ENCODE results near the gene GRN. TPM values are rescaled to one million over a fixed set of nuclear protein-coding genes. Genes with fewer than 3 reads are reported as not detected.
A peak's percentile ranks its signal among the peaks of the same experiment; 100 is the strongest.

Gene GRN
- total and polyA plus RNA-seq, 2 of the 13 experiments (the other 11 are each of a cell fraction or from before 2014, with no cell fraction given): 86.6 to 143 TPM

DNA sequence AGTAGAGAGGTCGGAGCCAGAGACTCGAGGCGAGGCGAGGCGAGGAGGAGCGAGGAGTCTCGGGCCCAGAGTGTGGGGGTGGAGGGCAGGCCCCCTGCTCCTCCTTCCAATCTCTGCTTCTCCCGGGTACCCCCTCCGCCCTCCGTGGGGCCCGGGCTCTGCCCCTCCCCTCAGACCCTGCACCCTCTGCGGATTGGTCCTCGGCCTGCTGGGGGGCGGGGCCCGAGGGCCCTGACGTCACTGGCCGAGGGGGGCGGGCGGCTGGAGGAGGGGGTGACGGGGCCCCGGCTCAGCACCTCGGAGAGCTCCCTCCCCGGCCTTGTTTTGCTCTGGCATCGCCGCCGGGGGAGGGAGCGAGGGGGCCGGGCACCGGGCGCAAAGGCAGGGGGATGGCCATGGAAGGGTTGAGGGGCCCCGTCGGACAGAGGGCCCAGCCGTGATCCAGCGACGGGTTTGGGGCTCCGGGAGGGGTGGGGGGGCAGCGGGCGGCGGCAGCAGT lies 36.7 kb upstream of the GRN start, which contains the start of gene RUNDC3A (continued):
- peak; percentile 44; the same call in 1 of the 2 replicates for TF ChIP-seq ZNF644 (CRISPR knock-in tag; IDR thresholded peaks at IDR 0.05; ENCODE audit: low read depth)
- 0 out of 2 replicates have a peak, but pooled peaks have one; percentile 59 for TF ChIP-seq KLF12 (CRISPR knock-in tag; IDR thresholded peaks at IDR 0.05; ENCODE audit: borderline replicate concordance)
- TF ChIP-seq PHF21A (CRISPR knock-in tag; IDR thresholded peaks at IDR 0.05): no peak
- TF ChIP-seq ZNF510 (CRISPR knock-in tag; IDR thresholded peaks at IDR 0.05; ENCODE audit: low read depth): no peak
- peak; percentile 92 for TF ChIP-seq ZFP90 (CRISPR knock-in tag; IDR thresholded peaks at IDR 0.05; ENCODE audit: borderline replicate concordance)
- TF ChIP-seq, protein P1, sequence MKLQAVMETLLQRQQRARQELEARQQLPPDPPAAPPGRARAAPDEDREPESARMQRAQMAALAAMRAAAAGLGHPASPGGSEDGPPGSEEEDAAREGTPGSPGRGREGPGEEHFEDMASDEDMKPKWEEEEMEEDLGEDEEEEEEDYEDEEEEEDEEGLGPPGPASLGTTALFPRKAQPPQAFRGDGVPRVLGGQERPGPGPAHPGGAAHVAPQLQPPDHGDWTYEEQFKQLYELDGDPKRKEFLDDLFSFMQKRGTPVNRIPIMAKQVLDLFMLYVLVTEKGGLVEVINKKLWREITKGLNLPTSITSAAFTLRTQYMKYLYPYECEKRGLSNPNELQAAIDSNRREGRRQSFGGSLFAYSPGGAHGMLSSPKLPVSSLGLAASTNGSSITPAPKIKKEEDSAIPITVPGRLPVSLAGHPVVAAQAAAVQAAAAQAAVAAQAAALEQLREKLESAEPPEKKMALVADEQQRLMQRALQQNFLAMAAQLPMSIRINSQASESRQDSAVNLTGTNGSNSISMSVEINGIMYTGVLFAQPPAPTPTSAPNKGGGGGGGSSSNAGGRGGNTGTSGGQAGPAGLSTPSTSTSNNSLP (IDR thresholded peaks at IDR 0.05; ENCODE audit: low read depth, low read length): no peak
- TF ChIP-seq ZNF615 (CRISPR knock-in tag; IDR thresholded peaks at IDR 0.05; ENCODE audit: borderline replicate concordance): no peak
- no peak for TF ChIP-seq SCMH1 (CRISPR knock-in tag; IDR thresholded peaks at IDR 0.05; ENCODE audit: borderline replicate concordance)
- TF ChIP-seq THAP9 (CRISPR knock-in tag; IDR thresholded peaks at IDR 0.05; ENCODE audit: borderline replicate concordance): peak; percentile 34; the same call in 1 of the 2 replicates
- TF ChIP-seq, protein P2, sequence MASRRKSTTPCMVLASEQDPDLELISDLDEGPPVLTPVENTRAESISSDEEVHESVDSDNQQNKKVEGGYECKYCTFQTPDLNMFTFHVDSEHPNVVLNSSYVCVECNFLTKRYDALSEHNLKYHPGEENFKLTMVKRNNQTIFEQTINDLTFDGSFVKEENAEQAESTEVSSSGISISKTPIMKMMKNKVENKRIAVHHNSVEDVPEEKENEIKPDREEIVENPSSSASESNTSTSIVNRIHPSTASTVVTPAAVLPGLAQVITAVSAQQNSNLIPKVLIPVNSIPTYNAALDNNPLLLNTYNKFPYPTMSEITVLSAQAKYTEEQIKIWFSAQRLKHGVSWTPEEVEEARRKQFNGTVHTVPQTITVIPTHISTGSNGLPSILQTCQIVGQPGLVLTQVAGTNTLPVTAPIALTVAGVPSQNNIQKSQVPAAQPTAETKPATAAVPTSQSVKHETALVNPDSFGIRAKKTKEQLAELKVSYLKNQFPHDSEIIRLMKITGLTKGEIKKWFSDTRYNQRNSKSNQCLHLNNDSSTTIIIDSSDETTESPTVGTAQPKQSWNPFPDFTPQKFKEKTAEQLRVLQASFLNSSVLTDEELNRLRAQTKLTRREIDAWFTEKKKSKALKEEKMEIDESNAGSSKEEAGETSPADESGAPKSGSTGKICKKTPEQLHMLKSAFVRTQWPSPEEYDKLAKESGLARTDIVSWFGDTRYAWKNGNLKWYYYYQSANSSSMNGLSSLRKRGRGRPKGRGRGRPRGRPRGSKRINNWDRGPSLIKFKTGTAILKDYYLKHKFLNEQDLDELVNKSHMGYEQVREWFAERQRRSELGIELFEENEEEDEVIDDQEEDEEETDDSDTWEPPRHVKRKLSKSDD (CRISPR knock-in tag; IDR thresholded peaks at IDR 0.05; ENCODE audit: low read depth): no peak
- TF ChIP-seq ATF4 (CRISPR knock-in tag; IDR thresholded peaks at IDR 0.05): peak in 1 of 2 experiments; percentile 65; a peak in 2 of 4 replicates
- peak; percentile 65; the same call in 1 of the 2 replicates for TF ChIP-seq HOXD1 (CRISPR knock-in tag; IDR thresholded peaks at IDR 0.05)
- TF ChIP-seq, protein P3, sequence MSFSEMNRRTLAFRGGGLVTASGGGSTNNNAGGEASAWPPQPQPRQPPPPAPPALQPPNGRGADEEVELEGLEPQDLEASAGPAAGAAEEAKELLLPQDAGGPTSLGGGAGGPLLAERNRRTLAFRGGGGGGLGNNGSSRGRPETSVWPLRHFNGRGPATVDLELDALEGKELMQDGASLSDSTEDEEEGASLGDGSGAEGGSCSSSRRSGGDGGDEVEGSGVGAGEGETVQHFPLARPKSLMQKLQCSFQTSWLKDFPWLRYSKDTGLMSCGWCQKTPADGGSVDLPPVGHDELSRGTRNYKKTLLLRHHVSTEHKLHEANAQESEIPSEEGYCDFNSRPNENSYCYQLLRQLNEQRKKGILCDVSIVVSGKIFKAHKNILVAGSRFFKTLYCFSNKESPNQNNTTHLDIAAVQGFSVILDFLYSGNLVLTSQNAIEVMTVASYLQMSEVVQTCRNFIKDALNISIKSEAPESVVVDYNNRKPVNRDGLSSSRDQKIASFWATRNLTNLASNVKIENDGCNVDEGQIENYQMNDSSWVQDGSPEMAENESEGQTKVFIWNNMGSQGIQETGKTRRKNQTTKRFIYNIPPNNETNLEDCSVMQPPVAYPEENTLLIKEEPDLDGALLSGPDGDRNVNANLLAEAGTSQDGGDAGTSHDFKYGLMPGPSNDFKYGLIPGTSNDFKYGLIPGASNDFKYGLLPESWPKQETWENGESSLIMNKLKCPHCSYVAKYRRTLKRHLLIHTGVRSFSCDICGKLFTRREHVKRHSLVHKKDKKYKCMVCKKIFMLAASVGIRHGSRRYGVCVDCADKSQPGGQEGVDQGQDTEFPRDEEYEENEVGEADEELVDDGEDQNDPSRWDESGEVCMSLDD (CRISPR knock-in tag; IDR thresholded peaks at IDR 0.05; ENCODE audit: borderline replicate concordance): peak; percentile 77; the same call in 1 of the 2 replicates
- no peak for TF ChIP-seq TBX3 (IDR thresholded peaks at IDR 0.05; ENCODE audit: borderline replicate concordance)
- TF ChIP-seq KLF6 (CRISPR knock-in tag; IDR thresholded peaks at IDR 0.05): peak; percentile 98
- TF ChIP-seq ZNF841 (CRISPR knock-in tag; IDR thresholded peaks at IDR 0.05; ENCODE audit: borderline replicate concordance): 0 out of 2 replicates have a peak, but pooled peaks have one; percentile 82
- peak; percentile 63; the same call in 1 of the 2 replicates for TF ChIP-seq NFKBIZ (CRISPR knock-in tag; IDR thresholded peaks at IDR 0.05)
